GM18907 (cell line): ENCODE data around the gene ZNF641.
A peak's percentile ranks its signal among the peaks of the same experiment; 100 is the strongest.
"Not testable (repeated sequence)": the region's sequence is repeated elsewhere in the genome, so short reads cannot be mapped to it uniquely, and the experiment has no call there.

Experiments used
- ATAC-seq: cut with Tn5 transposase; IDR thresholded peaks from one replicate; pipeline ENCODE4 v1.9.1; 2021; ENCODE audit warnings: mild to moderate bottlenecking, moderate library complexity; ENCODE audit not compliant: unreplicated experiment

Gene ZNF641

DNA sequence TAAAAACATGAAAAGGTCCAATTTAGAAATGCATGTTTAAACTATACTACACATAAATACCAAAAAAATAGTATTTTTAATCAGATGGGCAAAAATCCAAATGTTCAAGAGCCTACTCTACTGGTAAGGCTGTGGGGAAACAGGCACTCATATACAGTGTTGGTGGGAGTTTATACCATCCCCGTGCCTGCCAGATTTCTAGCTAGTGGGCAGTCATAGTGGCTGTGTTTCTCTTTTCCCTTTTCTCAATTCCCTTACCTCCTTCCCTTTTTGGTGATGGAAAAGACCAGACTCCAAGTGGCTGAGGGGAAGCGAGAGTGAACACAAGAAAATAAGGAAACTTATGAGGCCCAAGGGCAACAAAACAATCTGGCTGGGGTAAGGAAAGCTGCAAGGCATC is 14.7 kb downstream of the ZNF641 start:
- no peak for ATAC-seq

DNA sequence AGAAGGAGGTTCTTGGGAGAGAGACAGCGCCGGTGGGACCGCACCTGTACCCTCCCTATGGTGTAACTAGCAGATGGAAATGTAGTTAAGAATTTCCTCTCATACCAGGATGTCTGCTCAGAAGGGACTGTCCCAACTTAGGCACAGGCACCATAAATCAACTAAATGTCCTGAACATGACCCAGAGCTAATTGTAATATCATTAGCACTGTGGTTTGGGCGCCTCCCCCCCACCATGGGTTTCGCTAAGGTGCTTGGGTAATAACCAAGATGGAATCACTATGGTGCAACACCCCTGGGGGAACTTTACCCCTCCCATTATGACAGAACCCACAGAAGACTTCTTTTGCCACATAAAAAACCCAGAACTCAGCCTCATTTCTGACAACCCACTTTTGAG is 15.9 kb downstream of the ZNF641 start:
- ATAC-seq = no peak

- not testable (repeated sequence) for ATAC-seq
Measured at GRCh38 chr12:48333680-48334079, 17.0 kb downstream of the ZNF641 start.

GRCh38 chr12:48331399-48331798 is 19.3 kb downstream of the ZNF641 start:
- no peak for ATAC-seq

- no peak for ATAC-seq
Measured at GRCh38 chr12:48329199-48329939, 21.4 kb downstream of the ZNF641 start.

- no peak for ATAC-seq
Measured at GRCh38 chr12:48316491-48316890, 34.2 kb downstream of the ZNF641 start.

DNA sequence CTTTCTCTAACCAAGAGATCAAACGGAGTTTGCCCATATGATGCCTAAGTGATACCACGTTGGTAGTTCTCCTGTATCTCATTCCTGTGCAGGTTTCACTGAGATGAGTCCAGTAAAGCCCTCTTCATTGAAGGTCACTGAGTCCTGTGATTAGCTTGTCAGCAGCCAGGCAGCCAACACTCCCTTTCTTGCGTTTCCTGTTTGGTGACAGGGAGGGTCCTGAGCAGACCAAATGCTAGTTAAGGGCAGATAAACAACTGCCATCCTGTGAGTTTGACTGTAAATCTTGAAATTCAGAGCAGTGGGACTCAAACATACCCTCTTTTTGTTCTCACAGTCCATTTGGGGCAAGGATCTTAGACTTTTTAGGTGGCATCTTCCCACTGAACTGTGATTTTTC is 39.4 kb downstream of the ZNF641 start:
- no peak for ATAC-seq

GRCh38 chr12:48307269-48307668 is 43.5 kb downstream of the ZNF641 start:
- ATAC-seq = no peak

GRCh38 chr12:48305190-48305589 is 45.5 kb downstream of the ZNF641 start:
- no peak for ATAC-seq

- no peak for ATAC-seq
Measured at GRCh38 chr12:48302161-48302911, 48.4 kb downstream of the ZNF641 start.

GRCh38 chr12:48300774-48301173 is 49.9 kb downstream of the ZNF641 start:
- no peak for ATAC-seq

DNA sequence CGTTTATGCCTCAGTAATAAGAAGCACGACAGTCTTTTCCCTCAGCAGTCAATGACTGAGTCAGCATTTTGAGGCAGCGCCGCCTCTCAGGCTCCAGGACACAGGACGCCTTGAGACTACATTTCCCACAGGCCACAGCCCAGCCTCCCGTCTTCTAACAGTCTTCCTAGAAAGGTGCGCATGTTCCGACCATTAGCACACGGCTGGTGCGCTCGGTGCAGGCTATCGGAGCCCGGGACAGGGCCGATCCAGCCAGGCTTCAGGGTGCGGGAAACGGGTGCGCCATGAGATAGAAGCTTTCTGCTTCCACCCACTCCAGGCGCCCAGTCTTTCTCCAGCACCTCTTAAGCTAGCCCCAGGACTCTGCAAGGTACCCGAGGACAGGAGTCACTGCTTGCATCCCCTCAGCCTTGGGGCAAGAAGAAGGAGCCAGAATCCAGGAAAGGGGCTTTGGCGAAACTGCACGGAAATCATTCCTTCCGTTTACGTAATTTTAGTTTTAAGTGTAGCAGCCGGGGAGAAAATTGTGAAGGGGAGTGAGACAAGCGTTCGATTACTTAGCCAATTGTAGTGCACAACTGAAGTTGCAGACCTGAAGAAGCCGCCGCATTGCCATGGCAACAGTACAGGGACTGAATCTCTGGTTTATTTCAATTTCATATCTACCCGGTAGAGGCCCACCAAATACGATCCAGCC is 54.0 kb downstream of the ZNF641 start:
- peak; percentile 88 for ATAC-seq

- no peak for ATAC-seq
Measured at GRCh38 chr12:48292040-48292439, 58.7 kb downstream of the ZNF641 start.

- ATAC-seq = no peak
Measured at GRCh38 chr12:48291511-48291910, 59.2 kb downstream of the ZNF641 start.

DNA sequence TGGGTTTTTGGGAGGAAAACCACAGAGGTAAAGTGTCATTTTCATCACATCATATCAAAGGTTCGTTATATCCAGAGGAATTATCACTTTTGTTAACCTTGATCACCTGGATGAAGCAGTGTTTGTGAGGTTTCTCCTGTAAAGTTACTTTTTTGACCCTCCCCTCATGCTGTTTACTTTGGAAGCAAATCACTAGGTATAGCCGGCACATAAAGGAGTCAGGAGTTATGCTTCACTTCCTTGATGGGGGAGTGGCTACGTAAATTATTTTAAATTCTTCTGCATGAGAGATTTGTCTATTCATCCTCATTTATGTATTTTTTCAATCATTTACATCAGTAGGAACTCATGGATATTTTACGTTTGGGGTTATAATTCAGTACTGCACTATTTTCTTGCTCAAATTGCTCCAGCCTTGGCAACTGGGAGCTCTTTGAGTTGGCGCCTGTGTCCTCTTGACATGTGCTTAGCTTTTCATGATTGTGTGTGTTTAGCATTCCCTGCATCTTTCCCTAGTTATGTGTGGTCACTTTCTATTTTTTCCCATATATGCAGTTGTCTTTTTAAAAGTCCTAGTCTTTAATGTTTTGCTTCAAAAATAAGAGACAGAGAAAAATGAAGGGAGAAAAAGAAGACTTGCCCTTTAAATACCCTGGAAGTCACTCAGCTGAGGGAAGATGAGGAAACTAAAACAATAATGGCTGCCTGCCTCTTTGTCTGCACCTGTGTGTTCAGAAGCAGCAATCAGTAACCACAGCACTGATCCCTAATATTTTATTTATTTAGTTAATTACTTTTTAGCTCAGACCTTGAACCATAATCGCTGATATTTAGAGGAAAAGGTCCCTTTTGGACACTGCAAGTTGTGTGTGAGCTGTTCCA is 62.1 kb downstream of the ZNF641 start:
- no peak for ATAC-seq
